OCI-LY7 (cell line): ENCODE measurements around the gene UBA7. TPM values are rescaled to one million over a fixed set of nuclear protein-coding genes. Genes with fewer than 3 reads are reported as not detected.

ENCODE experiments used
- BruUV-seq: library from RNA; stranded (reverse); fragments of 400-500 nt; replicated peaks from 2 replicates; lab custom pipeline; 2021; lab: Mats Ljungman, UMichigan
- CTCF ChIA-PET: fragments of 300-600 bp; sonication (Branson Sonifier 250); formaldehyde crosslinking; loops from one replicate; lab custom pipeline; 2022; ENCODE audit warnings: antibody characterized with exemption; ENCODE audit not compliant: unreplicated experiment; lab: Charles Lee
- POLR2A ChIA-PET: fragments of 300-600 bp; sonication (Branson Sonifier 250); formaldehyde crosslinking; loops from one replicate; lab custom pipeline; 2022; ENCODE audit warnings: antibody characterized with exemption; lab: Charles Lee
- DNase-seq: peaks from one replicate; pipeline ENCODE4 v3.0.0-alpha.2; 2015; ENCODE audit warnings: low spot score
- H2AFZ ChIP-seq: fragments of 200-600 bp; sonication (generic), shearing (Covaris generic); 2 replicates; pipeline ENCODE4 v1.6.1; 2014; ENCODE audit warnings: mild to moderate bottlenecking, antibody characterized with exemption, low read length, moderate library complexity
- H3K27ac ChIP-seq: fragments of 200-600 bp; sonication (generic); 2 replicates; pipeline ENCODE4 v1.5.1; 2014; ENCODE audit warnings: mixed run types, low read depth, mild to moderate bottlenecking, moderate library complexity, low read length, inconsistent platforms; ENCODE audit not compliant: poor library complexity, severe bottlenecking
- H3K36me3 ChIP-seq: fragments of 200-600 bp; sonication (generic); 2 replicates; pipeline ENCODE4 v1.6.1; 2014; ENCODE audit warnings: mild to moderate bottlenecking, antibody characterized with exemption, low read length, moderate library complexity, mixed read lengths; ENCODE audit not compliant: insufficient read depth
- H3K4me1 ChIP-seq: fragments of 200-600 bp; sonication (generic); 2 replicates; pipeline ENCODE4 v1.5.1; 2014; ENCODE audit warnings: mild to moderate bottlenecking, low read length; ENCODE audit not compliant: insufficient read depth, poor library complexity, severe bottlenecking
- H3K4me2 ChIP-seq: fragments of 200-600 bp; sonication (generic); 2 replicates; pipeline ENCODE4 v1.6.1; 2014; ENCODE audit warnings: mild to moderate bottlenecking, low read length
- H3K4me3 ChIP-seq: fragments of 200-600 bp; sonication (generic); 2 replicates; pipeline ENCODE4 v1.5.1; 2014; ENCODE audit warnings: mild to moderate bottlenecking, low read depth, low read length; ENCODE audit not compliant: poor library complexity, severe bottlenecking
- H3K79me2 ChIP-seq: fragments of 200-600 bp; sonication (generic); 2 replicates; pipeline ENCODE4 v1.6.1; 2016; ENCODE audit warnings: low read depth, mild to moderate bottlenecking, low read length, moderate library complexity, mixed read lengths; ENCODE audit not compliant: insufficient read depth
- H3K9me2 ChIP-seq: fragments of 200-600 bp; sonication (generic); 2 replicates; pipeline ENCODE4 v1.6.1; 2016; ENCODE audit warnings: mild to moderate bottlenecking, low read length, mixed read lengths; ENCODE audit not compliant: insufficient read depth
- H3K9me3 ChIP-seq: fragments of 200-600 bp; sonication (generic); 2 replicates; pipeline ENCODE4 v1.6.1; 2014; ENCODE audit warnings: mild to moderate bottlenecking, mixed run types, low read length, mixed read lengths
- H4K20me1 ChIP-seq: fragments of 200-600 bp; sonication (generic); 2 replicates; pipeline ENCODE4 v1.6.1; 2014; ENCODE audit warnings: mild to moderate bottlenecking, antibody characterized with exemption, low read length, moderate library complexity, mixed read lengths; ENCODE audit not compliant: insufficient read depth
- CTCF ChIP-seq: fragments of 200-600 bp; sonication (generic); conservative IDR thresholded peaks from 2 replicates; pipeline ENCODE4 v1.5.1; 2014; ENCODE audit warnings: mild to moderate bottlenecking, antibody characterized with exemption, low read length, moderate library complexity, mixed read lengths
- EZH2phosphoT487 ChIP-seq: fragments of 200-600 bp; sonication (generic); IDR thresholded peaks from 2 replicates; pipeline ENCODE4 v1.6.1; 2018; ENCODE audit warnings: low read depth, borderline replicate concordance, mild to moderate bottlenecking, mixed run types, antibody characterized with exemption, low read length, moderate library complexity, mixed read lengths
- intact Hi-C: fragments of 100-400 bp; cut with micrococcal nuclease; formaldehyde crosslinking; loops from one replicate; pipeline ENCODE4 v1.10.0; 2022; ENCODE audit not compliant: unreplicated experiment
- total RNA-seq, 2 experiments: library from RNA; depleted of rRNA in 1 of 2; stranded (reverse); fragments of >200 nt in 1 of 2; shearing (Covaris generic) in 1 of 2; gene quantifications; 2 replicates each; pipeline ENCODE4 v1.2.3, GENCODE V29; 2014 to 2022

UBA7 gene
- total RNA-seq, 2 experiments from 2014 or later = 14.2 to 18.1 TPM

GRCh38 chr3:49793486-49794085 is 20.2 kb downstream of the UBA7 start:
- H3K36me3 ChIP-seq = no peaks in the 10 kb centered on the region
- no peaks in the 10 kb centered on the region for H3K9me2 ChIP-seq
- intact Hi-C loops = no loop called here
- peaks cover 15% of the 10 kb centered on the region for H3K4me1 ChIP-seq
- H3K79me2 ChIP-seq = no peaks in the 10 kb centered on the region
- no peaks in the 10 kb centered on the region for H3K9me3 ChIP-seq
- no peak for DNase-seq
- TF ChIP-seq CTCF = no peak
- no peak for TF ChIP-seq EZH2phosphoT487
- H3K4me2 ChIP-seq = no peak overlapping the region
- POLR2A ChIA-PET = no interaction called here
- CTCF ChIA-PET = no interaction called here
- H2AFZ ChIP-seq = no peak overlapping the region
- H3K27ac ChIP-seq = no peak overlapping the region
- no peak overlapping the region for H3K4me3 ChIP-seq
- no peaks in the 10 kb centered on the region for H4K20me1 ChIP-seq
- BruUV-seq = no TSS peak

DNA sequence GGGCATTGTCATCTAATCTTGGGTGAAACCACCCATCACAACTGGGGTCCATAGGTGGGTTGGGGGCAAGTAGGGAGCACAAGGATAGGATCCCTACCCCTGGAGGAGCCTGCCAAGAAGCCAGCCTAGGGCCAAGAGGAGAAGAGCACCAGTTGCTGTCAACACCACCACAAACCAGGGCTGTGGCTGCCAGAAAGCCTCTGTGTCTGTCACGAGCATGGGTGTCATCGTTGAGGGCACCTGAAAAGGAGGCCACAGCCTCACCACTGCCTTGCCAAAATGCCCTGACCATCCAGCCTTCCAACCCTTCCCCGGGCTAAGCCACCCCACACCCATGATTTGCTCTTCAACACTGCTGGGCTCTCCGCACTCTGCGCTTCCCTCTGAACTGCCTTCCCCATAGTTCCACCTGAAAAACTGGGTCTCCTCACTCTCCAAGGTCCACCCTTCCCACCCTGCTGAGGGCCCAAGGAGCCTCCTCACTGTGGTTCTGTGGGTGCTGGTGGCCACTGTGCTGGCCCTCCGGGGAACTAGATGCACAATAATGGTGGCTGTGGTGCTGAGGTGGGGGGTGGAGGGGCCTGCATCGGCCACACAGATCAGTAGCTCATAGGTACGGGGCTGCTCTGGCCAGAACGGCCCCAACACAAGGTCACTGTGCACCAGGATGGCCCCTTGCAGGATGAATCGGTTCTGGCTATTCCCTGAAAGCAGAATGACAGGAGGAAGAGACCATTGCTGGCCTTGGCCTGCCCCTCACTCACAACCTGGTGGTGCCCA is 21.2 kb downstream of the UBA7 start:
- intact Hi-C loops = no loop called here
- DNase-seq = no peak
- no peak overlapping the region for H2AFZ ChIP-seq
- ChIA-PET POLR2A (no interaction called here), CTCF (no interaction called here)
- no peaks in the 10 kb centered on the region for H3K9me3 ChIP-seq
- H3K36me3 ChIP-seq = no peaks in the 10 kb centered on the region
- H3K4me1 ChIP-seq = peaks cover 16% of the 10 kb centered on the region
- H3K79me2 ChIP-seq = no peaks in the 10 kb centered on the region
- H4K20me1 ChIP-seq = no peaks in the 10 kb centered on the region
- no peak overlapping the region for H3K4me2 ChIP-seq
- no TSS peak for BruUV-seq
- no peak overlapping the region for H3K27ac ChIP-seq
- H3K4me3 ChIP-seq = no peak overlapping the region
- TF ChIP-seq EZH2phosphoT487 = no peak
- TF ChIP-seq CTCF = no peak
- H3K9me2 ChIP-seq = no peaks in the 10 kb centered on the region

- intact Hi-C loops = no loop called here
- TF ChIP-seq EZH2phosphoT487 = no peak
- no peak for TF ChIP-seq CTCF
- Histone ChIP-seq H3K9me2 (no peaks in the 10 kb centered on the region), H2AFZ (no peak overlapping the region), H3K27ac (no peak overlapping the region), H3K79me2 (no peaks in the 10 kb centered on the region), H3K4me3 (no peak overlapping the region), H3K36me3 (no peaks in the 10 kb centered on the region), H3K4me2 (no peak overlapping the region), H3K4me1 (peaks cover 25% of the 10 kb centered on the region), H4K20me1 (no peaks in the 10 kb centered on the region), H3K9me3 (no peaks in the 10 kb centered on the region)
- no peak for DNase-seq
- POLR2A ChIA-PET = no interaction called here
- BruUV-seq = no TSS peak
- CTCF ChIA-PET = no interaction called here
These were observed 22.2 kb downstream of the UBA7 start for GRCh38 chr3:49791571-49791970.
